HL-60 (cell line): ENCODE results near the gene SLC9A3.
A peak's percentile ranks its signal among the peaks of the same experiment; 100 is the strongest.

Source experiments
- DNase-seq, 2 experiments: peaks; one replicate each; pipeline ENCODE4 v3.0.0-alpha.2; 2010 to 2020; ENCODE audit warnings: low read depth in 1 of 2, low spot score in 1 of 2
- H3K27ac ChIP-seq: fragments of 250-450 bp; sonication (Bioruptor Pico); replicated peaks from 2 replicates; pipeline ENCODE4 v1.5.1; 2020; ENCODE audit warnings: mild to moderate bottlenecking, moderate library complexity
- H3K27me3 ChIP-seq: fragments of 250-450 bp; sonication (Bioruptor Pico); 2 replicates; pipeline ENCODE4 v1.5.1; 2021; ENCODE audit warnings: mild to moderate bottlenecking, moderate library complexity; ENCODE audit not compliant: insufficient read depth, poor library complexity, severe bottlenecking
- H3K4me3 ChIP-seq: replicated peaks from 2 replicates; pipeline ENCODE4 v1.5.1; 2011; ENCODE audit warnings: mild to moderate bottlenecking, control low read depth, low read length; ENCODE audit not compliant: insufficient read depth
- CTCF ChIP-seq: IDR thresholded peaks from one replicate; pipeline ENCODE4 v1.5.1; 2011; ENCODE audit warnings: low read length, control low read depth, inconsistent platforms; ENCODE audit not compliant: insufficient read depth
- GABPA ChIP-seq: IDR thresholded peaks from 2 replicates; pipeline ENCODE4 v1.6.1; 2012; ENCODE audit warnings: low read depth
- POLR2AphosphoS5 ChIP-seq: IDR thresholded peaks from 2 replicates; pipeline ENCODE4 v1.6.1; 2012; ENCODE audit warnings: low read depth
- REST ChIP-seq: IDR thresholded peaks from 2 replicates; pipeline ENCODE4 v1.6.1; 2012; ENCODE audit warnings: low read depth; ENCODE audit not compliant: insufficient replicate concordance
- SPI1 ChIP-seq: IDR thresholded peaks from 2 replicates; pipeline ENCODE4 v1.6.1; 2012; ENCODE audit warnings: low read depth, mild to moderate bottlenecking, borderline replicate concordance

Gene SLC9A3

GRCh38 chr5:424301-425110 is 99.7 kb downstream of the SLC9A3 start:
- DNase-seq: no peak
- H3K27ac ChIP-seq: peak overlapping the region; percentile 66
- no peaks in the 10 kb centered on the region for H3K27me3 ChIP-seq
- no peak overlapping the region for H3K4me3 ChIP-seq
- TF ChIP-seq SPI1 (peak; percentile 78), CTCF (no peak)

- no peak for DNase-seq
- TF ChIP-seq POLR2AphosphoS5 (no peak; the same call in 1 of the 2 replicates), SPI1 (no peak), CTCF (no peak), GABPA (no peak), REST (no peak)
- Histone ChIP-seq H3K27me3 (no peaks in the 10 kb centered on the region), H3K27ac (peak overlapping the region; percentile 60; the same call in 1 of the 2 replicates), H3K4me3 (no peak overlapping the region)
These were observed 100.5 kb downstream of the SLC9A3 start for GRCh38 chr5:423626-424261.

- Histone ChIP-seq H3K27me3 (no peaks in the 10 kb centered on the region), H3K4me3 (no peak overlapping the region), H3K27ac (peak overlapping the region; percentile 60)
- TF ChIP-seq SPI1: no peak
- TF ChIP-seq REST: no peak
- no peak for TF ChIP-seq CTCF
- no peak for TF ChIP-seq GABPA
- no peak for TF ChIP-seq POLR2AphosphoS5
- DNase-seq: no peak
These were observed 101.0 kb downstream of the SLC9A3 start for GRCh38 chr5:423233-423565.
